Measurements from ENCODE around the gene ELF1.
"Not testable (repeated sequence)": the region's sequence is repeated elsewhere in the genome, so short reads cannot be mapped to it uniquely, and the experiment has no call there.

ELF1 gene

GRCh38 chr13:41040584-41041334 lies 21.6 kb upstream of the ELF1 start:
- no peak for DNase-seq

GRCh38 chr13:41039746-41040145 lies 20.6 kb upstream of the ELF1 start:
- no peak for DNase-seq

GRCh38 chr13:41036557-41036956 lies 17.4 kb upstream of the ELF1 start:
- not testable (repeated sequence) for DNase-seq

- DNase-seq, result no peak
Measured at GRCh38 chr13:41034881-41035280, 15.8 kb upstream of the ELF1 start.

GRCh38 chr13:41034382-41034781 lies 15.3 kb upstream of the ELF1 start:
- DNase-seq, result no peak

- DNase-seq, result no peak
Measured at GRCh38 chr13:41032691-41033376, 13.7 kb upstream of the ELF1 start.

GRCh38 chr13:41029629-41030028 lies 10.5 kb upstream of the ELF1 start:
- DNase-seq, result peak in 1 of 2 experiments; percentile 13

GRCh38 chr13:41028051-41028450 lies 8.9 kb upstream of the ELF1 start:
- DNase-seq, result no peak

GRCh38 chr13:41026788-41027187 lies 7.7 kb upstream of the ELF1 start:
- no peak for DNase-seq

- no peak for DNase-seq
Measured at GRCh38 chr13:41025518-41025917, 6.4 kb upstream of the ELF1 start.

- DNase-seq, result peak in 1 of 2 experiments; percentile 67
Measured at GRCh38 chr13:41019578-41020347, 647 bp upstream of the ELF1 start.

- no peak for DNase-seq
Measured at GRCh38 chr13:41018602-41018948, 541 bp downstream of the ELF1 start.

- DNase-seq, result peak; percentile 48 to 67
Measured at GRCh38 chr13:41017817-41018601, 1.1 kb downstream of the ELF1 start.

- DNase-seq, result peak; percentile 32 to 72
Measured at GRCh38 chr13:41017159-41017558, 2.0 kb downstream of the ELF1 start.

- no peak for DNase-seq
Measured at GRCh38 chr13:41015920-41016319, 3.2 kb downstream of the ELF1 start.

- no peak for DNase-seq
Measured at GRCh38 chr13:41013835-41014234, 5.3 kb downstream of the ELF1 start.

- no peak for DNase-seq
Measured at GRCh38 chr13:41012536-41012935, 6.6 kb downstream of the ELF1 start.

- no peak for DNase-seq
Measured at GRCh38 chr13:41011382-41011956, 7.6 kb downstream of the ELF1 start.

GRCh38 chr13:41008349-41008980 lies 10.7 kb downstream of the ELF1 start:
- no peak for DNase-seq

GRCh38 chr13:41007744-41008128 lies 11.4 kb downstream of the ELF1 start:
- DNase-seq, result no peak

GRCh38 chr13:41006978-41007743 lies 12.0 kb downstream of the ELF1 start:
- no peak for DNase-seq
